GM18873 (cell line): ENCODE data around the gene PTPRC.

Experiments
- ATAC-seq: cut with Tn5 transposase; IDR thresholded peaks from one replicate; pipeline ENCODE4 v1.9.1; 2021; ENCODE audit warnings: mild to moderate bottlenecking, moderate library complexity, moderate number of reproducible peaks; ENCODE audit not compliant: unreplicated experiment, low FRiP score

PTPRC gene

GRCh38 chr1:198798923-198799386 is 160.1 kb downstream of the PTPRC start:
- ATAC-seq, result peak; percentile 75

GRCh38 chr1:198805498-198806151 is 166.8 kb downstream of the PTPRC start:
- no peak for ATAC-seq

GRCh38 chr1:198806861-198807260 is 168.0 kb downstream of the PTPRC start:
- ATAC-seq, result no peak
